Transverse colon (tissue), 4 donors: ENCODE results near the gene PXYLP1. TPM values are rescaled to one million over a fixed set of nuclear protein-coding genes. Genes with fewer than 3 reads are reported as not detected.

Experiments used
- DNase-seq: peaks from one replicate; pipeline ENCODE4 v3.0.0-alpha.2; 2019
- H3K27ac ChIP-seq, 4 donors: fragments of 200-600 bp; sonication (generic); 2 replicates each; pipeline ENCODE4 v1.5.1; 2016 to 2018; ENCODE audit warnings: inconsistent platforms in 4 of 4
- H3K27me3 ChIP-seq: fragments of 200-600 bp; sonication (generic); 2 replicates; pipeline ENCODE4 v1.5.1; 2017; ENCODE audit warnings: inconsistent platforms
- H3K36me3 ChIP-seq, 4 donors: fragments of 200-600 bp; sonication (generic); 2 replicates each; pipeline ENCODE4 v1.5.1; 2017 to 2019; ENCODE audit warnings: inconsistent platforms in 4 of 4
- H3K4me1 ChIP-seq, 4 donors: fragments of 200-600 bp; sonication (generic); 2 replicates each; pipeline ENCODE4 v1.5.1; 2017 to 2020; ENCODE audit warnings: inconsistent platforms in 4 of 4
- H3K4me3 ChIP-seq, 4 donors: fragments of 200-600 bp; sonication (generic); 1 replicate in 1 of 4; 2 replicates in 3 of 4; pipeline versions ENCODE4 v1.5.1 to v1.6.1; 2017 to 2019; ENCODE audit warnings: inconsistent platforms in 4 of 4
- H3K9me3 ChIP-seq, 2 donors: fragments of 200-600 bp; sonication (generic); 2 replicates each; pipeline ENCODE4 v1.5.1; 2017 to 2019; ENCODE audit warnings: inconsistent platforms in 2 of 2
- CTCF ChIP-seq, 5 experiments: fragments of 200-600 bp in 3 of 5; fragments of 450-650 bp in 2 of 5; sonication (generic) in 3 of 5; IDR thresholded peaks; 1 replicate in 2 of 5; 2 replicates in 3 of 5; pipeline ENCODE4 v1.5.1; 2016 to 2017; ENCODE audit warnings: antibody characterized with exemption in 5 of 5, inconsistent platforms in 3 of 5, mild to moderate bottlenecking in 2 of 5, moderate library complexity in 1 of 5
- EP300 ChIP-seq: sonication (generic); formaldehyde crosslinking; IDR thresholded peaks from one replicate; pipeline ENCODE4 v1.6.1; 2017; ENCODE audit warnings: antibody characterized with exemption, low read depth
- POLR2A ChIP-seq: fragments of 450-650 bp; IDR thresholded peaks from one replicate; pipeline ENCODE4 v1.6.1; 2016; ENCODE audit warnings: antibody characterized with exemption, mild to moderate bottlenecking, moderate library complexity
- POLR2AphosphoS5 ChIP-seq, 3 donors: sonication (generic); formaldehyde crosslinking; IDR thresholded peaks; one replicate each; pipeline ENCODE4 v1.6.1; 2016; ENCODE audit warnings: antibody characterized with exemption in 3 of 3
- WGBS, 2 donors: methylation state at CpG; one replicate each; pipeline ENCODE4 v1.1.5; 2018; ENCODE audit warnings: low coverage in 1 of 2; 5-methylcytosine and 5-hydroxymethylcytosine counted together
- in situ Hi-C, 4 donors: fragments of 200-750 bp; cut with MboI; loops; one replicate each; pipeline versions ENCODE4 v1.15.0 to v1.15.1; 2017; ENCODE audit warnings: low sequenced_read_pairs in 3 of 4, low pct_ligation_motif_present in 1 of 4, low pct_unique_long_range_greater_than_20kb in 1 of 4
- intact Hi-C: fragments of 100-400 bp; cut with DNase I; formaldehyde crosslinking; loops from one replicate; pipeline ENCODE4 v1.15.1; 2023; ENCODE audit warnings: low total_unique reads
- total RNA-seq, 4 donors: library from RNA; depleted of rRNA; stranded (reverse); fragments of >200 nt; gene quantifications; one replicate each; pipeline ENCODE4 v1.1.0, GENCODE V29; 2016

Gene PXYLP1
- total RNA-seq, 4 donors from 2014 or later: 11.5 to 27.7 (median 12.2) TPM

DNA sequence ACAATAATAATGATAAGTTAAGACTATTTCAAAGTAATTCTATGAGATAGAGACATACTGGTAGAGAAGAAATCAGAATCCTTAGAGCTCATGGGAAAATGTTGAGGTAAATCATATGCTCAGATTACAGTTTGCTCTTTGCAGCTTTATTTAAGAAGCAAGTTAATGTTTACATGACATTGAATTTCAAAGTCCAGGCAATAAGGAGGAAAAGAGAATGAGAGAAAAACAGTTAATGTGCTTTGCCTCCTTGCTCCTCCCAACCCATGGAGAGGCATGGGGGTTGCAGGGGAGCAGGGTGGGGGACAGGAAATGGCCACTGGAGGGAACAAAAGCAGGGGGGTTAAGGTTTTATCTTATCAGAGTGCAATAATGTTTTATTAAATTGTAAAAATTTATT lies 94.5 kb downstream of the PXYLP1 start:
- DNase-seq: peak; percentile 82
- intact Hi-C loops (no loop called here), in situ Hi-C loops (no loop called here)
- H3K27ac ChIP-seq: peak overlapping the region; percentile 57 to 82 (median 78)
- H3K27me3 ChIP-seq: no peaks in the 10 kb centered on the region
- H3K36me3 ChIP-seq: no peaks in the 10 kb centered on the region
- H3K9me3 ChIP-seq: no peaks in the 10 kb centered on the region
- peak; percentile 64 for TF ChIP-seq POLR2A
- peak in 1 of 5 experiments; percentile 18 for TF ChIP-seq CTCF (IDR thresholded peaks at IDR 0.05)
- peak; percentile 73 for TF ChIP-seq EP300
- peak in 2 of 3 donors; percentile 74 to 80 for TF ChIP-seq POLR2AphosphoS5 (IDR thresholded peaks at IDR 0.05)
- H3K4me3 ChIP-seq: peak overlapping the region in 3 of 4 donors; percentile 8 to 23 (median 18)
- peaks cover 0 to 53% (median 25%) of the 10 kb centered on the region in 4 donors for H3K4me1 ChIP-seq

- 45 to 57% methylated on average over 3 of the region's 3 CpGs for WGBS, 2 donors
- TF ChIP-seq CTCF (IDR thresholded peaks at IDR 0.05) (no peak), POLR2AphosphoS5 (IDR thresholded peaks at IDR 0.05) (no peak), POLR2A (no peak), EP300 (no peak)
- DNase-seq: no peak
- Histone ChIP-seq H3K36me3 (no peaks in the 10 kb centered on the region), H3K4me1 (peaks cover 0 to 53% (median 30%) of the 10 kb centered on the region in 4 donors), H3K27ac (peak overlapping the region; percentile 57 to 77 (median 66)), H3K9me3 (no peaks in the 10 kb centered on the region), H3K4me3 (no peak overlapping the region), H3K27me3 (no peaks in the 10 kb centered on the region)
- in situ Hi-C loops (no loop called here), intact Hi-C loops (no loop called here)
These were observed 95.0 kb downstream of the PXYLP1 start for GRCh38 chr3:141326626-141327025.

DNA sequence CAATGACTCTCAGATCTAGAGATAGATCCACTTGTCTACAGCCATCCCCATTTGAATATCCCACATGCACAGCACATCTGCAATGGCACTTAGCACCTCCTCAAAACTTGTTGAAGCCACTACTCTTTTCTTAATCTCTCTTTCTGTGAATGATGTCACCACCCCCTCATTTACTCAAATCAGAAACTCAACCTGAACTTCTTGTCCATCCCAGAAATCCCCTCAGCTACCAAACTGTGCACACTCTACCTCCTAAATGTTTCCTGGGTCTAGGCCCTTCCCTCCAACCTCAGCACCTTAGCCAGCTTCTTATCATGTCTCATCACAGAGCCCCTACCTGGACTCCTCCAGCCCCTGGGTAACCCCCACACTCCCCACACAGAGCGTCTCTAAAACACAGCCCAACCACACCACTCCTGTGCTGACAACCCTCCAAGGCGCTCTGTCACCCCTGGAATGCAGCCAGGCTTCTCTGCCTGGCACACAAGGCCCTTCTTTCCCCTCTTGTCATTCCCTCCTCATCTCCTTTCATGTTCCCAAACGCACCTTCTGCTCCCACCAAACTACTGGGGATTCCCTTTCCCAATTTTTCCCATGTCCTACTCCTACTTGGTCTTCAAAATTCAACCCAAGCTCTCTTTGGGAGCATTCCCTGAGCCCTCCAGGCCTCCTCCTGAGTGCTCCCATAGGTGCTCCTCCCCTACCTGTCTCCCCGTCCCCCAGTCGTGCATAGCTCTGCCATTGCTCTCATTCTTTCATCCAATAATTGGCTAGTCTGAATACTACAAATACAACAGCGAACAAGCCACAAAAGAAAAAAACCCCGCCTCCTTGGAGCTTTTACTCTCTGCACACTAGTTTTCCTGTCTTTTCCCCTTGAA lies 96.9 kb downstream of the PXYLP1 start:
- WGBS, 2 donors: 70 to 77% methylated on average over 7 of the region's 7 CpGs
- Histone ChIP-seq H3K4me3 (no peak overlapping the region), H3K27me3 (no peaks in the 10 kb centered on the region), H3K27ac (peak overlapping the region in 1 of 4 donors; percentile 19), H3K36me3 (no peaks in the 10 kb centered on the region), H3K4me1 (peaks cover 6 to 66% (median 39%) of the 10 kb centered on the region in 4 donors), H3K9me3 (no peaks in the 10 kb centered on the region)
- no peak for DNase-seq
- in situ Hi-C loops (no loop called here), intact Hi-C loops (no loop called here)
- TF ChIP-seq EP300 (no peak), CTCF (IDR thresholded peaks at IDR 0.05) (no peak), POLR2A (no peak), POLR2AphosphoS5 (IDR thresholded peaks at IDR 0.05) (no peak)

- peaks cover 6 to 63% (median 43%) of the 10 kb centered on the region in 4 donors for H3K4me1 ChIP-seq
- 85 to 100% methylated on average over 1 to 3 of the region's 3 CpGs for WGBS, 2 donors
- peak overlapping the region in 3 of 4 donors; percentile 43 to 75 (median 54) for H3K27ac ChIP-seq
These were observed 98.6 kb downstream of the PXYLP1 start for GRCh38 chr3:141330235-141330634.

More at GRCh38 chr3:141330235-141330634, 98.6 kb downstream of the PXYLP1 start:
- intact Hi-C loops: no loop called here
- DNase-seq: no peak
- Histone ChIP-seq H3K9me3 (no peaks in the 10 kb centered on the region), H3K36me3 (no peaks in the 10 kb centered on the region), H3K4me3 (no peak overlapping the region), H3K27me3 (no peaks in the 10 kb centered on the region)
- in situ Hi-C loops: no loop called here
- TF ChIP-seq POLR2A: no peak
